ENCODE measurements around the gene GALNT2. TPM values are rescaled to one million over a fixed set of nuclear protein-coding genes. Genes with fewer than 3 reads are reported as not detected.

GALNT2 gene
- total and polyA plus RNA-seq, 9 of the 15 experiments (the other 6 are each of a cell fraction or from before 2014, with no cell fraction given): 1.6 to 106 (median 51.9) TPM

DNA sequence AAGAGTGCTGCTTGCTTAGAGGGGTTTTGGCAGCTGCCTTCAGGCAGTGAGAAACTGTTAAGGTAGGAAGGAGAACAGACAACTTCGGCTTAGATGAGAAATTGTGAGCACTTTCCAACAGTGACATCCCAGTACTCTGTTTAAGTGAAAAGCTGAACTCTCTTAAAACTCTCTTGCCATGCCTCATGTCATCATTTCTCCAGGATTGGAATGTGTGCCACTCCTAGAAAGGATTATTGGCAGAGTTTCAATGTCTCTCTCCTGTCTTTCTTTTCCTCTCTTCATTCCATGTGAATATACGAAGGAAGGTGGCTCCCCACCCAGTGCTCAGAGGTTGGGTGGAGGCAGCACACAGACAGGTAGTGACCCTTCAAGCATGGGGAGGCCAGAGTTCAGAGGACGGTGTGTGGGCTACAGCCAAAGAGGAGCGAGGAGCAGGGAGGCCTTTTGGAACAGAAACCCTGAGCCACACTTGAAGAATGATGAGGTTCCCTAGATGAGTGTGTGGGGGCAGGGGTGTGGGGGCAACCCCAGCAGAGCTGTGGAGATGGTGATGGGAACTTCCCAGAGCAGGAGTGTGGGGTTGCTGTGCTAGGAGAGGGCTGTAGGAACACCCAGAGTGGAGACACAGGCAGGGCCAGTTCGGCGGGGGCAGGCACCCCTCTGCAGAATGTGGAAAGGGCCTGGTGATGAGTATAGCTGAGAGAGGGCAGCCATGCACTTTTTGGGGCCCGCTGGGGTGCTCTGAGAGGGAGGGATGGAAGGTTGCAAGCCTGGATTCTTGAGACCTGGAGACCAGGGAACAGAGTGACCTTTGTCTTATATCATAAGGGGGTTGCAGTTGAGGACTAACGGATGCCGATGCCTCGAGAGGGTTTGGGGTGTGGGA, 58.8 kb downstream of the GALNT2 start:
- H4K20me1 ChIP-seq (replicated peaks; ENCODE audit: control insufficient read depth, insufficient read depth, low read length): no peaks in the 10 kb centered on the region
- no peaks in the 10 kb centered on the region for H3K27me3 ChIP-seq (ENCODE audit: control insufficient read depth in 2 of 2, insufficient read depth in 2 of 2, low read length in 2 of 2)
- ChIA-PET POLR2A (interaction anchor here (0.5 to 1.0 kb wide), 6 partner anchors 20 to 412 kb away, joined by 3 to 4 read pairs (median 4); no protein-coding TSS in a partner anchor), CTCF (ENCODE audit: low intra/inter-chr PET ratio) (no interaction called here)
- ATAC-seq (peak; percentile 9), FAIRE-seq (no peak), DNase-seq (ENCODE audit: extremely low read depth in 1 of 4, low spot score in 3 of 4) (peak in 1 of 4 experiments; percentile 26)
- peaks cover 37% of the 10 kb centered on the region for H3K36me3 ChIP-seq (ENCODE audit: control insufficient read depth, insufficient read depth, low read length)
- H3K9me1 ChIP-seq (ENCODE audit: control insufficient read depth, insufficient read depth, low read length): peaks cover 5% of the 10 kb centered on the region
- H3K9ac ChIP-seq (ENCODE audit: insufficient read depth in 1 of 2, low read depth in 2 of 2, low read length in 2 of 2): peak overlapping the region; percentile 53 to 80
- no peak overlapping the region for H3K4me3 ChIP-seq
- H3K79me2 ChIP-seq (ENCODE audit: control insufficient read depth, insufficient read depth, low read length): peaks cover 95% of the 10 kb centered on the region
- no peaks in the 10 kb centered on the region for H3K9me3 ChIP-seq (replicated peaks; ENCODE audit: control insufficient read depth, insufficient read depth, low read depth, low read length)
- peak overlapping the region; percentile 76 for H3K27ac ChIP-seq (ENCODE audit: extremely low read depth, low read depth, low read length)
- no TSS peak for BruUV-seq (replicated peaks)
- H2AFZ ChIP-seq (ENCODE audit: low read depth, low read length): peak overlapping the region; percentile 33; the same call in 1 of the 2 replicates
- intact Hi-C loops (cut with micrococcal nuclease) (loop anchor here (2.0 kb wide), 2 partner anchors 19 to 57 kb away; no protein-coding TSS in a partner anchor), in situ Hi-C loops (cut with MboI) (no loop called here)
- peaks cover 64 to 76% of the 10 kb centered on the region in 2 experiments for H3K4me1 ChIP-seq (replicated peaks in 1 of 2; ENCODE audit: control insufficient read depth in 2 of 2, insufficient read depth in 2 of 2, low read length in 2 of 2)
- H3K4me2 ChIP-seq (ENCODE audit: insufficient read depth, low read length): peak overlapping the region; percentile 71
- WGBS (ENCODE audit: insufficient coverage, low coverage, missing lambda C conversion rate): 26% methylated on average over 10 of the region's 10 CpGs
- TF ChIP-seq MAZ (CRISPR knock-in tag; conservative IDR thresholded peaks at IDR 0.05 in 1 of 2, IDR thresholded peaks at IDR 0.05 in 1 of 2) (peak in 1 of 2 experiments; percentile 7; a peak in 1 of 4 replicates), GATAD2A (IDR thresholded peaks at IDR 0.05) (0 out of 2 replicates have a peak, but pooled peaks have one; percentile 12), NR2C1 (IDR thresholded peaks at IDR 0.05) (no peak), NR2C1 (tag; IDR thresholded peaks at IDR 0.05) (peak; percentile 49; the same call in 1 of the 2 replicates), HDGF (IDR thresholded peaks at IDR 0.05) (peak; percentile 27; the same call in 1 of the 2 replicates), BHLHE40 (IDR thresholded peaks at IDR 0.05; ENCODE audit: low read length) (0 out of 2 replicates have a peak, but pooled peaks have one; percentile 1), ZFX (CRISPR knock-in tag; IDR thresholded peaks at IDR 0.05) (peak; percentile 23), NR2C2 (CRISPR knock-in tag; IDR thresholded peaks at IDR 0.05) (no peak), NR2C2 (tag; IDR thresholded peaks at IDR 0.05) (peak; percentile 20; the same call in 1 of the 2 replicates), DMBX1 (CRISPR knock-in tag; IDR thresholded peaks at IDR 0.05; ENCODE audit: borderline replicate concordance) (0 out of 2 replicates have a peak, but pooled peaks have one; percentile 36), ZNF431 (CRISPR knock-in tag; IDR thresholded peaks at IDR 0.05) (0 out of 2 replicates have a peak, but pooled peaks have one; percentile 26), NFRKB (IDR thresholded peaks at IDR 0.05; ENCODE audit: low read depth) (0 out of 2 replicates have a peak, but pooled peaks have one; percentile 20), BRD9 (IDR thresholded peaks at IDR 0.05; ENCODE audit: low read depth, partially characterized antibody) (no peak), HDAC1 (IDR thresholded peaks at IDR 0.05) (0 out of 4 replicates have a peak, but pooled peaks of 1 of the 2 experiments have one; percentile 16), MEF2D (tag; conservative IDR thresholded peaks at IDR 0.05; ENCODE audit: low read depth) (no peak), TEAD1 (CRISPR knock-in tag; IDR thresholded peaks at IDR 0.05) (0 out of 4 replicates have a peak, but pooled peaks of 1 of the 2 experiments have one; percentile 8), FOXK2 (conservative IDR thresholded peaks at IDR 0.05 in 1 of 2, IDR thresholded peaks at IDR 0.05 in 1 of 2; ENCODE audit: low read depth in 2 of 2) (no peak), MTF1 (CRISPR knock-in tag; IDR thresholded peaks at IDR 0.05; ENCODE audit: borderline replicate concordance) (peak; percentile 74; the same call in 1 of the 2 replicates), MCM2 (IDR thresholded peaks at IDR 0.05; ENCODE audit: low read depth) (no peak), KAT7 (CRISPR knock-in tag; IDR thresholded peaks at IDR 0.05; ENCODE audit: borderline replicate concordance) (0 out of 2 replicates have a peak, but pooled peaks have one; percentile 65), TCF3 (CRISPR knock-in tag; IDR thresholded peaks at IDR 0.05) (no peak), ZNF583 (CRISPR knock-in tag; IDR thresholded peaks at IDR 0.05) (peak; percentile 68; the same call in 1 of the 2 replicates)
- TF ChIP-seq, protein P1, sequence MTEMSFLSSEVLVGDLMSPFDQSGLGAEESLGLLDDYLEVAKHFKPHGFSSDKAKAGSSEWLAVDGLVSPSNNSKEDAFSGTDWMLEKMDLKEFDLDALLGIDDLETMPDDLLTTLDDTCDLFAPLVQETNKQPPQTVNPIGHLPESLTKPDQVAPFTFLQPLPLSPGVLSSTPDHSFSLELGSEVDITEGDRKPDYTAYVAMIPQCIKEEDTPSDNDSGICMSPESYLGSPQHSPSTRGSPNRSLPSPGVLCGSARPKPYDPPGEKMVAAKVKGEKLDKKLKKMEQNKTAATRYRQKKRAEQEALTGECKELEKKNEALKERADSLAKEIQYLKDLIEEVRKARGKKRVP (CRISPR knock-in tag; IDR thresholded peaks at IDR 0.05): peak; percentile 2; the same call in 1 of the 2 replicates

All from K562 (cell line).